CD4-positive, alpha-beta T cell (primary cell): ENCODE results near the gene SMAD6. TPM values are rescaled to one million over a fixed set of nuclear protein-coding genes. Genes with fewer than 3 reads are reported as not detected.

Experiments
- ATAC-seq: fragments of 200-7000 bp; cut with Tn5 transposase; one replicate; pipeline ENCODE4 v1.10.0; 2022; ENCODE audit warnings: mild to moderate bottlenecking; ENCODE audit not compliant: poor library complexity
- CTCF ChIA-PET: fragments of 350-600 bp; sonication (Branson Sonifier 250); formaldehyde crosslinking; loops from one replicate; lab custom pipeline; 2021; ENCODE audit warnings: antibody characterized with exemption, inconsistent platforms; lab: Charles Lee
- POLR2A ChIA-PET: fragments of 350-600 bp; sonication (Branson Sonifier 250); formaldehyde crosslinking; loops from one replicate; lab custom pipeline; 2021; ENCODE audit warnings: antibody characterized with exemption, inconsistent platforms; lab: Charles Lee
- DNase-seq, 14 experiments: peaks; one replicate each; pipeline ENCODE4 v3.0.0-alpha.2; 2013 to 2020; ENCODE audit warnings: mixed read lengths in 2 of 14
- H3K27ac ChIP-seq, 2 donors: one replicate each; pipeline versions ENCODE4 v1.5.1 to v1.7.0; 2013; ENCODE audit warnings: low read length in 2 of 2, low read depth in 1 of 2, mild to moderate bottlenecking in 1 of 2
- H3K27me3 ChIP-seq, 2 experiments: 1 replicate in 1 of 2; 2 replicates in 1 of 2; pipeline versions ENCODE4 v1.6.1 to v1.7.0; 2013; ENCODE audit warnings: low read length in 2 of 2, control low read depth in 1 of 2, mild to moderate bottlenecking in 1 of 2, moderate library complexity in 1 of 2; ENCODE audit not compliant: insufficient read depth in 2 of 2, control insufficient read depth in 1 of 2
- H3K36me3 ChIP-seq: one replicate; pipeline ENCODE4 v1.6.1; 2013; ENCODE audit warnings: low read length, control low read depth; ENCODE audit not compliant: insufficient read depth
- H3K4me1 ChIP-seq: one replicate; pipeline ENCODE4 v1.6.1; 2013; ENCODE audit warnings: low read length, control low read depth; ENCODE audit not compliant: insufficient read depth
- H3K4me3 ChIP-seq: one replicate; pipeline ENCODE4 v1.5.1; 2013; ENCODE audit warnings: mild to moderate bottlenecking, low read length, moderate library complexity
- H3K9me3 ChIP-seq, 2 experiments: 1 replicate in 1 of 2; 2 replicates in 1 of 2; pipeline versions ENCODE4 v1.6.1 to v1.7.0; 2013; ENCODE audit warnings: low read length in 2 of 2, mild to moderate bottlenecking in 2 of 2, control low read depth in 1 of 2, moderate library complexity in 1 of 2; ENCODE audit not compliant: control insufficient read depth in 1 of 2, insufficient read depth in 1 of 2
- H3K27ac Mint-ChIP-seq: one replicate; pipeline ENCODE4 v1.8.0; 2020; ENCODE audit warnings: mixed read lengths
- H3K27me3 Mint-ChIP-seq: one replicate; pipeline ENCODE4 v1.8.0; 2021; ENCODE audit warnings: mixed read lengths
- H3K36me3 Mint-ChIP-seq: one replicate; pipeline ENCODE4 v1.8.0; 2021; ENCODE audit warnings: low read depth, mixed read lengths
- H3K4me1 Mint-ChIP-seq: one replicate; pipeline ENCODE4 v1.8.0; 2021; ENCODE audit warnings: low read depth, mixed read lengths
- H3K4me3 Mint-ChIP-seq: one replicate; pipeline ENCODE4 v1.8.0; 2020; ENCODE audit warnings: mild to moderate bottlenecking, mixed read lengths
- H3K9me3 Mint-ChIP-seq: one replicate; pipeline ENCODE4 v1.8.0; 2020; ENCODE audit warnings: mixed read lengths
- intact Hi-C, 2 experiments: fragments of 100-400 bp; cut with DNase I in 1 of 2; cut with micrococcal nuclease in 1 of 2; formaldehyde crosslinking; loops; one replicate each; pipeline versions ENCODE4 v1.15.1 to v1.9.0; 2023 to 2025; cut with DNase I, micrococcal nuclease
- total RNA-seq, 174 experiments: library from RNA in 2 of 174; stranded (reverse) in 2 of 174; gene quantifications; one replicate each; pipeline ENCODE4 v1.2.3 and lab custom pipeline; 2021 to 2026
- TF ChIP-seq, protein P1 (sequence below): fragments of 200-600 bp; IDR thresholded peaks from one replicate; pipeline ENCODE4 v1.8.0; 2022; ENCODE audit warnings: antibody characterized with exemption, mild to moderate bottlenecking

Gene SMAD6
- total RNA-seq, 2 experiments from 2014 or later: 0.59 to 0.69 TPM

DNA sequence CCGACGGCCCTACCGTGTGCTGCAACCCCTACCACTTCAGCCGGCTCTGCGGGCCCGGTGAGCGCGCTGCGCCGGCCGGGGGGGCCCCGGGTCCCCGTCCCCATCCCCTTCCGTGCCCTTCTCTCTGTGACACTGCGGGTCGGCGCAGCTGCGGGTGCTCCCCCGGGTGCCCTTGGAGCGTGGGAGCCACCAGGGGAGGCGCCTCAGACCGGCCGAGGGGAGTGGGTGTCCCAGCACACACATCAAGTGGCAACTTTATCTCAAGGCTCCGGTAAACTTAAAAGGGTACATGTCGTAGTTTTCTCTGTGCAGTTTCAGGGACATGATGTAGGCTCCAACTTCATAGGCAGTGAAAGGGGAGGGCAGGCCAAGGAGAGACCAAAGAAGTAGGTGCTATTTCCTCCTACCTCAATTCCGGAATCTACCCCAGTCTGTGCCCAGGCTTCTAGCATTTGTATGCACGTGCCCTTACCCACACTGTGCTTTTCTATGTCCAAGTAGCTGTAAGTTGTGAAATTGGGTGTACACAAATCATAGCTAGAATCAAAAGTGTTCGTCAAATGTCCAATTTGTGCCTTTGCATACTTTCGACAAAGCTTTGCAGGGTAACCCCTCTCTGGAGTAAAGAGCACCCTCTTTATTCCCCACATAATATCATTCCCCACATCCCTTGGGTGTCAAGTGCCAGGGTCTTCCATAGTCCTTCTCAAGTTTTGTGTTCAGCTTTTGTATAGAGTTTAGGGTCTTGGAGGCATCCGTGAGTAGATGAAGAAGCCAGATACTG is 2.2 kb downstream of the SMAD6 start:
- no peak overlapping the region for H3K4me3 ChIP-seq
- ATAC-seq: no peak
- no peaks in the 10 kb centered on the region for H3K9me3 Mint-ChIP-seq
- POLR2A ChIA-PET: interaction anchor here (1.0 to 2.2 kb wide), 2 partner anchors 11 to 30 kb away, joined by 3 to 10 read pairs; no protein-coding TSS in a partner anchor
- peaks cover 17 to 20% of the 10 kb centered on the region in 2 experiments for H3K27me3 ChIP-seq
- CTCF ChIA-PET: no interaction called here
- no peaks in the 10 kb centered on the region for H3K36me3 ChIP-seq
- peak overlapping the region; percentile 93 for H3K4me3 Mint-ChIP-seq
- H3K4me1 Mint-ChIP-seq: peaks cover 23% of the 10 kb centered on the region
- peaks cover 3% of the 10 kb centered on the region for H3K36me3 Mint-ChIP-seq
- no peak overlapping the region for H3K27ac ChIP-seq
- intact Hi-C loops: loop anchor here in 1 of 2 experiments (10.0 kb wide), 2 partner anchors 199 to 1141 kb away; partner anchors contain the start of genes RNU6-1, RPL4 and ZWILCH
- TF ChIP-seq, protein P1, sequence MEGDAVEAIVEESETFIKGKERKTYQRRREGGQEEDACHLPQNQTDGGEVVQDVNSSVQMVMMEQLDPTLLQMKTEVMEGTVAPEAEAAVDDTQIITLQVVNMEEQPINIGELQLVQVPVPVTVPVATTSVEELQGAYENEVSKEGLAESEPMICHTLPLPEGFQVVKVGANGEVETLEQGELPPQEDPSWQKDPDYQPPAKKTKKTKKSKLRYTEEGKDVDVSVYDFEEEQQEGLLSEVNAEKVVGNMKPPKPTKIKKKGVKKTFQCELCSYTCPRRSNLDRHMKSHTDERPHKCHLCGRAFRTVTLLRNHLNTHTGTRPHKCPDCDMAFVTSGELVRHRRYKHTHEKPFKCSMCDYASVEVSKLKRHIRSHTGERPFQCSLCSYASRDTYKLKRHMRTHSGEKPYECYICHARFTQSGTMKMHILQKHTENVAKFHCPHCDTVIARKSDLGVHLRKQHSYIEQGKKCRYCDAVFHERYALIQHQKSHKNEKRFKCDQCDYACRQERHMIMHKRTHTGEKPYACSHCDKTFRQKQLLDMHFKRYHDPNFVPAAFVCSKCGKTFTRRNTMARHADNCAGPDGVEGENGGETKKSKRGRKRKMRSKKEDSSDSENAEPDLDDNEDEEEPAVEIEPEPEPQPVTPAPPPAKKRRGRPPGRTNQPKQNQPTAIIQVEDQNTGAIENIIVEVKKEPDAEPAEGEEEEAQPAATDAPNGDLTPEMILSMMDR: no peak
- H3K27ac Mint-ChIP-seq: peak overlapping the region; percentile 49
- DNase-seq: peak in 3 of 14 experiments; percentile 4 to 32 (median 22)
- H3K27me3 Mint-ChIP-seq: peaks cover 30% of the 10 kb centered on the region
- H3K9me3 ChIP-seq: peaks cover 0 to 3% of the 10 kb centered on the region in 2 experiments
- H3K4me1 ChIP-seq: peaks cover 30% of the 10 kb centered on the region

DNA sequence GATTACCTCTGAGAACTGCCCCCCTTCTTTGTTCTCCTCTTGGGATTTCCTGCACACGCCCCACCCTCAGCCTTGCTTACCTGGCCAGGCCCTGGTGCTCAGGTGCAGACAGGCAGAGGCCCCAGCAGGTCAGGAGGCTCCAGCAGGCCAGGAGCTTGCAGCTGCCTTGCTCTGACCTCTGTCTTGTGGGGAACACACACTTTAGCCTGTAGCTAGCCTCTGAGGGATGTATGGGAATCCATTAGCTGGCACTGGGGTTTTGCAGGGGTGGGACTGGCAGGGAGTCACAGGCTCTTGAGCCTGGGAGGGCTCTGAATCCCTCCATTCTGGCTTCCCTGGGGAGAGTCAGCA is 2.7 kb downstream of the SMAD6 start:
- TF ChIP-seq, protein P1: no peak
- CTCF ChIA-PET: no interaction called here
- Mint-ChIP-seq H3K4me1 (peaks cover 23% of the 10 kb centered on the region), H3K27ac (peak overlapping the region; percentile 49), H3K27me3 (peaks cover 30% of the 10 kb centered on the region), H3K4me3 (peak overlapping the region; percentile 93), H3K9me3 (no peaks in the 10 kb centered on the region), H3K36me3 (peaks cover 3% of the 10 kb centered on the region)
- Histone ChIP-seq H3K4me1 (peaks cover 30% of the 10 kb centered on the region), H3K4me3 (no peak overlapping the region), H3K27me3 (peaks cover 17 to 20% of the 10 kb centered on the region in 2 experiments), H3K27ac (no peak overlapping the region), H3K9me3 (peaks cover 0 to 3% of the 10 kb centered on the region in 2 experiments), H3K36me3 (no peaks in the 10 kb centered on the region)
- POLR2A ChIA-PET: no interaction called here
- ATAC-seq (no peak), DNase-seq (no peak)
- intact Hi-C loops: loop anchor here in 1 of 2 experiments (10.0 kb wide), 2 partner anchors 200 to 1140 kb away; partner anchors contain the start of genes RNU6-1, RPL4 and ZWILCH

DNA sequence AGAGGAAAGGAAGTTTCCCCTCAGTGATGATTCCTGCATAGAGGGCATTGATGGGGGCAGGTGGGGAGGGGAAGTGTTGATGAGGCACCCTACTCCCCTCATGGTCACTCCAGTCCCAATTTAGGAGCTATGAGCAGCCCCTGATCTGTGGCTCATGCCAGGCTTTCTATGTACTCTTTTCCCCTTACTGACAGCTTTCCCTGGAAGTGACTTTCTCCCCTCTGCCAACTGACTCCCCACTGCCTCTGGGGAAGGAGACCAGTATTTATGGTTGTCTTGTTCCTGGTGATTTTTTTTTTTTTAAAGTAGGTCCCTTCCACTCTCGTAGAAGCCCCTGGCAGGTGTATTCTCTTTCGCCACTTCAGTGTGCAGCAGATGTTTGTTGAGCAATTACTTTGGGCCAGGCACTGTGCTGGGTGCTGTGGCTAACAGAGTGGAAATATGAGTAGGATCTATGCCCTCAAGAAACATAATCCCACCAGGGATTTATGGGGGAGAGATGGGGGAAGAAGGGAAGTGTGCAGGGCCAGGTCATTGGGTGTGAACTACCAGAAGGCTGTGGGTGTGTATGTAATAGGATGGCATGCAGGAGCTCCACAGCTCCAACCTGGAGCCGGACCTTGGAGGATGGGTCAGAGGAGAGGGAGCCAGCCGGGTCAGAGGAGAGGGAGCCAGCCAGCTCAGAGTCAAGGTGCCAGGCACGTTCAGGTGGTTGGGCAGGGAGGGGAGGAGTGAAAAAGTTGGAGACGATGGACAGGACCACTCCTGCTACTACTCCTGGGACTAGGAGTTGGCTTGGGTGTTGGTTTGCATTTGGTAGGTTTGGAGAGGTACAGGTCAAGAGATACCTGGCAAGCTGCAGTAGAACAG is 3.5 kb downstream of the SMAD6 start:
- Mint-ChIP-seq H3K27me3 (peaks cover 25% of the 10 kb centered on the region), H3K36me3 (peaks cover 2% of the 10 kb centered on the region), H3K27ac (no peak overlapping the region), H3K4me1 (peaks cover 16% of the 10 kb centered on the region), H3K4me3 (no peak overlapping the region), H3K9me3 (no peaks in the 10 kb centered on the region)
- Histone ChIP-seq H3K36me3 (no peaks in the 10 kb centered on the region), H3K4me3 (no peak overlapping the region), H3K27me3 (peaks cover 17 to 20% of the 10 kb centered on the region in 2 experiments), H3K4me1 (peaks cover 27% of the 10 kb centered on the region), H3K27ac (no peak overlapping the region), H3K9me3 (peaks cover 0 to 3% of the 10 kb centered on the region in 2 experiments)
- DNase-seq: no peak
- TF ChIP-seq, protein P1: no peak
- intact Hi-C loops: loop anchor here in 1 of 2 experiments (10.0 kb wide), 2 partner anchors 201 to 1139 kb away; partner anchors contain the start of genes RNU6-1, RPL4 and ZWILCH
- CTCF ChIA-PET: no interaction called here
- POLR2A ChIA-PET: interaction anchor here (0.6 kb wide), 1 partner anchor 12 kb away, joined by 4 read pairs; no protein-coding TSS in a partner anchor
- no peak for ATAC-seq
